Activated T-cell treated with anti-CD3 and anti-CD28 coated beads for 1 hour (primary cell): ENCODE data around the gene TLE6.
"Not testable (repeated sequence)": the region's sequence is repeated elsewhere in the genome, so short reads cannot be mapped to it uniquely, and the experiment has no call there.

ENCODE experiments used
- DNase-seq: peaks from one replicate; pipeline ENCODE4 v3.0.0-alpha.2; 2020; ENCODE audit warnings: low read depth

Gene TLE6

GRCh38 chr19:2974342-2975041 lies 2.9 kb upstream of the TLE6 start:
- DNase-seq, result no peak

GRCh38 chr19:2976609-2977000 lies 759 bp upstream of the TLE6 start:
- no peak for DNase-seq

DNA sequence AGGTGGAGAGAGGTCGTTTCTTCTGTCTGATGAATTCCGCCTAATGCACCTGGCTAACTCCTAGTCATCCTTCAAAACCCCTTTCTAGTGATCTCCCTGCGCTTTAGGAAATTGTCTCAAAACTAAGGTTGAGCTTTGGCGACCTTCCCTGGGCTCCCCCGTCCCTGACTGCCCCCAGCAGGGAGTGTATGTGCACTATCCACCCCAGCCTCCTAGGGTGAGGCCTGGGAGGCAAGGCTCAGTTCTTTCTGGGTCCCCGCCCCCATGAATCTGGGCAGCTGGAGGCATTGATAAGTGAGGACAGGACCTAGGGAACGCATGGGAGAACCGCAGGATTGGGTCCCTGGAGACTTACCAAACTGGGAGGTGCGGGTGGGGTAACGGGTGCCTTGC lies 378 bp downstream of the TLE6 start:
- DNase-seq, result no peak

DNA sequence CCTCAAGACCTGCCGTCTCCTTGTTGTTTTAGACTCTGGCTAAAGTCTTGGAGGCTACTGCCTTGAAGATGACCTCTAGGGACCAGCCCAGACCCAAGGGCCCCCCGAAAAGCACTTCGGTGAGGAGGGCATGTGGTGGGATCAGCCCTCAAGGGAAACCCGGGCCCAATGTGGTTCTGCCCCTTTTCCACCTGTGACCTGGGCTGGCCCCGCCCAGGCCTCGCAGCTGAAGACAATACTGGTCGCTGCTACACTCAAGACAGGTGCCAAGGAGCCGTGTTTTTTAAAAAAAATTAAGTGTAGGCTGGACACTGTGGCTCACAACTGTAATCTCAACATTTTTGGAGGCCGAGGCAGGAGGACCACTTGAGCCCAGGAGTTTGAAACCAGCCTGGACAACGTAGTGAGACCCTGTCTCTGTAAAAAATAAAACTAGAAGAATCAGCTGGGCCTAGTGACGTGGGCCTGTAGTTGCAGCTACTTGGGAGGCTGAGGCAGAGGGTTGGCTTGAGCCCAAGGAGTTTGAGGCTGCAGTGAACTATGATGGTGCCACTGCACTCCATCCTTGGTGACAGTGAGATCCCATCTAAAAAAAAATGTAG lies 903 bp downstream of the TLE6 start:
- DNase-seq, result no peak

DNA sequence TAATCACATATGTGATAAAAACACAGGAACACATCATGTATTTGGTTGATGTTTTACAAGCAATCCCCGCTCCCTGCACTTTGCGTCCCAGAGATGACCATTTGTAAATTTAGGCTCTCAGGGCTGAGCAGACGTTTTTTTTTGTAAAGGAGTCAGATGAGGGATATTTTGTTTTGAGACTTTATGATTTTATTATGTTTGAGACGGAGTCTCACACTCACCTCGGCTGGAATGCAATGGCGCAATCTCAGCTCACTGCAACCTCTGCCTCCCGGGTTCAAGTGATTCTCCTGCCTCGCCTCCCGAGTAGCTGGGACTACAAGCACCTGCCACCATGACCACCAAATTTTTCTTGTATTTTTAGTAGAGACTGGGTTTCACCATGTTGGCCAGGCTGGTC lies 1.4 kb downstream of the TLE6 start:
- DNase-seq, result no peak

DNA sequence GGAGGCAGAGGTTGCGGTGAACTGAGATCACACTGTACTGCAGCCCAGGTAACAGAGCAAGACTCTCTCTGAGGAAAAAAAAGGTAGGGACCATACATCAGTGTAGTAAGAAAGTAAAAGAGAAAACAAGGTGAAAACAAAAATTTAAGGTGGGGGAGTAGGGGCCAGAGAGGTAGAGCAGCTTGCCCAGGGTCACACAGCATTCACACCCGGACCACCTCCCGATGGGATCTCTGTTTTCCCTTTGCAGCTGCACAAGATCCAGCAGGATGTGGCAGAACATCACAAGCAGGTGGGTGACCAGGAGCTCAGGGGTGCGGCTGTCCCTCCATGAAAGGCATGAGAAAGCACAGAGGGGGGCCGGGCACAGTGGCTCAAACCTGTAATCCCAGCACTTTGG lies 4.5 kb downstream of the TLE6 start:
- no peak for DNase-seq

GRCh38 chr19:2982561-2982960 lies 5.2 kb downstream of the TLE6 start:
- no peak for DNase-seq

DNA sequence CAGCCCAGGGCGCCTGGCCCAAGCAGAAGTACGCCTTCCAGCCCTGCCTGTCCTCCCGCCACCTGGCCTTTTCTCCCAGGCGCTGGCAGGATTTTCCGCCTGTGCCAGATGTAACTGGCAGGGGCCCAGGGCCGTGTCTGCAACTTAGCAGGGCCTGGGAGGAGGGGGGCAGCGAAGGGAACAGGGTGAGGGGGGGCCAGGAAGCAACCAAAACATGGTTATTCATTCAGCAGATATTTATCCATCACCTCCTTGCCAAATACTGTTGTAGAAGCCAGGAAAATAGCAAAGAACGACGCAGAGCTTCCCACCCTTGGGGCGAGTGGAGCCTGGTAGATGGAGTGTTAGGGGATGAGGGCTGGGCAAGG lies 5.6 kb downstream of the TLE6 start:
- no peak for DNase-seq

GRCh38 chr19:2983351-2984214 lies 6.2 kb downstream of the TLE6 start:
- DNase-seq, result no peak

DNA sequence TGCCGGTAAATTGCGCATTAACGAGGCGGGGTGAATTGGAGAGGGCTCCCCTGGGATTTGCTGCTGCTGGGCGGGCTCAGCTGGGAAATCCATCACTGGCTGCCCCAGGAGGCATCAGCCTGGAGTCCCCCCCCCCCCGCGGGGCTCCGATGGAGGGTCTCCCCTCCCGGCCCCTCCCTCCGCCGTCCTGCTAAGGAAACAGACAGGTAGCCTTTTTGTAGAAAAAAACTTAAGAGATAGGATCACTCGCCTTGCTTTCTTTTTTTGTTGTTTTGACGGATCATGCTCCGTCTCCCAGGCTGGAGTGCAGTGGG lies 6.8 kb downstream of the TLE6 start:
- DNase-seq, result no peak

GRCh38 chr19:2986951-2987524 lies 9.7 kb downstream of the TLE6 start:
- no peak for DNase-seq

DNA sequence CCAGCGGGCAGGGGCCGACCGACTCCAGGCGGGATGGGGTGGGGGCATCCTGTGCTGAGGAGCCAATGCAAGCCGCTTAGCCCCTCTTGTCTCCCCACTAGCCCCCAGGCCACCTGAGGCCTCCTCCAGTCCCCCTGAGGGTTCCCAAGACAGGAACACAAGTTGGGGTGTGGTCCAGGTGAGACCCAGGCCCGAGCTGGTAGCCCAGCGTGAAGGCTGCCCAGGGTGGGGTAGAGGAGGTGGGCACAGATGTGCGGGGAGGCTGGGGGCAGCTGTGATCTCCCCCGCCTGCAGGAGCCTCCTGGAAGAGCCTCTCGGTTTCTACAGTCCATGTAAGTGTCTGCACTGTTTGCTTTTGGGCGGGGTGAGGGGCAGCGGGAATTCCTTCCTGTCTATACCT lies 10.4 kb downstream of the TLE6 start:
- DNase-seq, result no peak

GRCh38 chr19:2988568-2988967 lies 11.2 kb downstream of the TLE6 start:
- no peak for DNase-seq

DNA sequence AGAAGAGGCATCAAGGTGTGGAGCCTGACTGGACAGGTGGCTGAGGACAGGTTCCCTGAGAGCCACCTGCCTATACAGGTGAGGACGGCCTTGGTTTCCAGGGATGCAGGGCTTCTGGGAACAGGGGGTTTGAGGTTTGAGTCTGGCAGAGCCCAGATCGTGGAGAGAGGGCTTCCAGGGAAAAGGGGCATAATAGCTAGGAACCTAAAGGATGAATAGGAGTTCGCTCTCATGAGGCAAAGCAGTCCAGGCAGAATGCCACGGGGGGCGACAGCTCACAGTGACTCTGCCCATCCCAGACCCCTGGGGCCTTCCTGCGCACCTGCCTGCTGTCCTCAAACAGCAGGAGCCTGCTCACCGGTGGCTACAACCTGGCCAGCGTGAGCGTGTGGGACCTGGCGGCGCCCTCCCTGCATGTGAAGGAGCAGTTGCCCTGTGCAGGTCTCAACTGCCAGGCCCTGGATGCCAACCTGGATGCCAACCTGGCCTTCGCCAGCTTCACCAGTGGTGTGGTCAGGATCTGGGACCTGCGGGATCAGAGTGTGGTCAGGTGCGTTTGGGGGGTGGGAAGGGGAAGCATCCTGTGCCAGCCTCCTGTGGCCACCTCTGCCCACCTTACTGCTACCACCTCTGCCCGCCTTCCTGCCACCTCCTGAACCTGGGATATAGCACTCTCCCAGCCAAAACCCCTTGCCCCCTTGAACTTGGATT lies 12.0 kb downstream of the TLE6 start:
- no peak for DNase-seq

GRCh38 chr19:2992333-2992732 lies 15.0 kb downstream of the TLE6 start:
- DNase-seq, result not testable (repeated sequence)

GRCh38 chr19:2992958-2993357 lies 15.6 kb downstream of the TLE6 start:
- DNase-seq, result no peak

DNA sequence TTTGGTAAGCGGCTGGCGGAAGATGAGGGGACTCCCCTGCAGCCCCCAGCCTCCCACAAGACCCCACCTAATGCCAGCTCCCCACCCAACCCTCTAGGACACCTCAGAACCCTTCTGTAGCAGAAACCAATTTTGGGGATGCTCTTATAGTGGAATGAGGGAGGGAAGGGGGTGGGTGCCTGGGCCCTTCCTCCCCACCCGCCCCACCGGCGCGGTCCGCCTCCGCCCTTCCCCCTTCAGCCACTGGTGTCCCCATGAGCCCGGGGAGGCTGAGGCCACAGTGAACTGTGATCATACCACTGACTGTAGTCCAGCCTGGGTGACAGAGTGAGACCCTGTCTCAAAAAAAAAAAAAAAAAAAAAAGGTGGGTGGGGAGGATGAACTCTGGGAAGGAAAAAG lies 16.2 kb downstream of the TLE6 start:
- no peak for DNase-seq

DNA sequence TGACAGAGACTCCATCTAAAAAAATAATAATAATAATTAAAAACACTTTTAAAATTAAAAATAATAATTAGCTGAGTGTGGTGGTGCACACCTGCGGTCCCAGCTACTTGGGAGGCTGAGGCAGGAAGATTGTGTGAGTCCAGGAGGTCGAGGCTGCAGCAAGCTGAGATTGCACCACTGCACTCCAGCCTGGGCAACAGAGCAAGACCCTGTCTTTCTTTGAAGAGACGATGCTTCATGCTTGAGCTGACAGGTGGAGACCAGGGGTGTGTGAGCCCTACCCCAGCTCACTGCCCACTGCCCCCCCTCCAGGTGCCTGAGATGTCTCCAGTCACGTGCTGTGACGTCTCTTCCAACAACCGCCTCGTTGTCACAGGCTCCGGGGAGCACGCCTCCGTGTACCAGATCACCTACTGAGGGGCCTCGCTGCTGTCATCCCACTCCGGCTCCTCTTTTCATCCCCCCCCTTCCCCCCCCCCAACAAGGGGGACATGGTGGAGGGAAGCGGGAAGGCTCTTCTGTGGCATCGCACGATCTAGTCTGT lies 17.3 kb downstream of the TLE6 start:
- DNase-seq, result no peak

DNA sequence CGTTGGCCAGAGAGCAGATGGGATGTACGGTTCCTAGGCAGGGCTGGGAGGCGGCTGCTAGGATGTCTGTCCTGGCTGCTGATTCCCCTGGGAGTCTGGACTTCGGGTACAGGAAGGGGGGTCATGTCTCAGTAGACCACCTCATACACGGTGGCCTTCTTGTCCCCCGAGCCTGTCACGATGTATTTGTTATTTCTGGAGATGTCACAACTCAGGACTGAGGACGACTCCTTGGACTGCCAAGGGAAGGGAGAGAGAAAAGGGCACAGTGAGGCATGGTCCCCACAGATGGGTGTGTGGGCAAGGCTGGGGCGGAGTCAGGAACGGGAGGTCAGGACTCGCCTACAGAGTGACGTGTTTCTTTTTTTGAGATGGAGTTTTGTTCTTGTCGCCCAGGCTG lies 20.4 kb downstream of the TLE6 start:
- no peak for DNase-seq

DNA sequence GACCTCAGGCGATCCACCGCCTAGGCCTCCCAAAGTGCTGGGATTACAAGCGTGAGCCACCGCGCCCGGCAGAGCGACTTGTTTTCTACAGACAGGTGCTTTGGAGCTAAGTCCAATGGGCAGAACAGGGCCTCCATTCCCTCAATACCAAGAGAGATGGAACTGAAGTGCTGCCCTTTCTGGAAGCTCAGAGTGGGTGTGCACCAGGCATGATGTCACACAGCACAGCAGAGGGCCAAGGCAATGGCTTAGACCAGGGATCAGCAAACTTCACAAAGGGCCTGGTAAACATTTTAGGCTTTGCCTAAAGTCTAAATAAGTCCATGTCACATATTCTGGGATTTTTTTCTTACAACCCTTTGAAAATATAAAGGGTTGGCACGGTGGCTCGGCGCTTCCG lies 21.3 kb downstream of the TLE6 start:
- no peak for DNase-seq

DNA sequence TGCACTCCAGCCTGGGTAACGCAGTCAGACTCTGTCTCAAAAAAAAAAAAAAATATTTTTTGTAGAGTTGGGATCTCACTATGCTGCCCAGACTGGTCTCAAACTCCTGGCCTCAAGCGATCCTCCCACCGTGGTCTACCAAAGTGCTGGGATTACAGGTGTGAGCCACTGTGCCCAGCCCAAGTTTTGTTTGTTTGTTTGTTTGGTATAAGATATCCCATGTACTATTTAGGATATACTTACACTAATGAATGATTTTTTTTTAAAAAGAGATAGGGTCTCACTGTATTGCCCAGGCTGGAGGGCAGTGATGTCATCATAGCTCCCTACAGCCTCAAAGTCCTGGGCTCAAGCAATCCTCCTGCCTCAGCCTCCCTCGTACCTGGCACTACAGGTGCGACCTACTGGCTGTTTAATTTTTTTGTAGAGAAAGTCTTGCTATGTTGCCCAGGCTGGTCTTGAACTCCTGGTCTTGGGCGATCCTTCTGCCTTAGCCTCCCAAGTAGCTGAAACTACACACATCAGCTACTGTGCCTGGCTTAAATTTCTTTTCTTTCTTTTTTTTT lies 24.0 kb downstream of the TLE6 start:
- no peak for DNase-seq

- no peak for DNase-seq
Observed at GRCh38 chr19:3003046-3003445, 25.7 kb downstream of the TLE6 start.
